Stimulated activated CD4-positive, alpha-beta T cell treated with anti-CD3 and anti-CD28 coated beads, Interleukin-15, amount 100 ng/mL, for 1 hour (primary cell): ENCODE results near the gene GAS5.
"Not testable (repeated sequence)": the region's sequence is repeated elsewhere in the genome, so short reads cannot be mapped to it uniquely, and the experiment has no call there.

Experiments used
- DNase-seq, 2 donors: peaks; one replicate each; pipeline ENCODE4 v3.0.0-alpha.2; 2020; ENCODE audit warnings: low read depth in 1 of 2, low spot score in 1 of 2

Gene GAS5

GRCh38 chr1:173867753-173868265 lies at the start of gene GAS5:
Gene GAS5, minus strand, starts transcription at chr1:173867989.
- peak; percentile 96 to 97 for DNase-seq

DNA sequence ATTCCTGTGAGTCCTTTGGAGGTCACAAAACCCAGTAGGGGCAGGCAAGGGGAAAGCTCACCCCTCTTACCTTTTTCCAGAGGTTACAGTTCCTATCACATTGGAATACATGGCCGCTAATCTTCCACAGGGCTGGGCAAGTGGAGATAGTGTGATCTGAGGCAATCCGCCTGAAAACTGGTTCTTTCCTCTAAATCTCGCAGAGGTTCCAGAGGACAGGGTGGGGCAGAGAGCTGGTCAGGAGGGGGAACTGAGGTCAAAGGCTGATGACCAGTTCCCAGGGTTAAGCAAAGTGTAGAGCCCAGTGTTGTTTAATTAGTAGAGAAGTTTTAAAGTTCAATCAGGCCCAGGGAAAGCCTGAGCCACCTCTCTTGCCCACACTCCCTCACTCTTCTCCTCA lies 49.4 kb upstream of the GAS5 start, which contains the start of gene SERPINC1:
Gene SERPINC1 (minus strand): TSS at position 179 of the 400 bp plus-strand sequence. CDS start 68 bp downstream, at position 111.
- DNase-seq, result no peak

- DNase-seq, result no peak
These were observed 48.9 kb upstream of the GAS5 start for GRCh38 chr1:173916667-173917066.

- no peak for DNase-seq
These were observed 47.8 kb upstream of the GAS5 start for GRCh38 chr1:173915596-173915995.

DNA sequence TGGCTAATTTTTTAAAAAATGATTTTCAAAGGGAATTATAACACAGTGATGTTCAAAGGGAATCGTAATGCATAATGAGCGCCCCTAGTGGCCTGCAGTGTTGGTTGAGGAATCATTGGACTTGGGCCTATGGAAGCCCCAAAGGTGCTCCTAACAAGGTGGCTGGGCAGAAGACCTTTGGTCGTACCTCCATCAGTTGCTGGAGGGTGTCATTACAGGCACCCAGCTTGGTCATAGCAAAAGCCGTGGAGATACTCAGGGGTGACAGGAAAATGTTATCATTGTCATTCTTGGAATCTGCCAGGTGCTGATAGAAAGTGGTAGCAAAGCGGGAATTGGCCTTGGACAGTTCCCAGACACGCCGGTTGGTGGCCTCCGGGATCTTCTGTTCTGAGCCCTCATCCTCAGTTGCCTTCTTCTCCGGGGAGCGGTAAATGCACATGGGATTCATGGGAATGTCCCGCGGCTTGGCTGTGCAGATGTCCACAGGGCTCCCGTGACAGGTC lies 46.6 kb upstream of the GAS5 start:
- no peak for DNase-seq

GRCh38 chr1:173913111-173913510 lies 45.3 kb upstream of the GAS5 start:
- DNase-seq, result no peak

- no peak for DNase-seq
These were observed 36.2 kb upstream of the GAS5 start for GRCh38 chr1:173903827-173904531.

DNA sequence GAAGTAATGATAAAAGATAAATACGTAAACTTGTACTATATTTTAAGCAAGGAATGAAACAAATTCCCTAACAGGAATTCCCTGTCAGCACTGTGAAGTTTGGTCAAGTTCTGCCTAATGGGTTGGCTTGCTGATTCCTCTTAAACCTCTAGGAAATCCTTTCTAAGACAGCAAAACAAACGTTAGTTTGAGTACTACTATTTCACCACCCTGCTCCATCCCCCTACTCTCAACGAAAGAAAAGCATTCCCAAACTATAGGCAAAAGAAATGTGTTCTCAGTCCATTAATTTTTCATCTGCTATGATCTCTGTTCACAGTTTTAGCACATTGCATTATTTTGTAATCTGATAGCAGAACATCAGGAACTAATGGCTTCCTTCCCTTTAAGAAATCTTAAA lies 33.2 kb upstream of the GAS5 start:
- no peak for DNase-seq

DNA sequence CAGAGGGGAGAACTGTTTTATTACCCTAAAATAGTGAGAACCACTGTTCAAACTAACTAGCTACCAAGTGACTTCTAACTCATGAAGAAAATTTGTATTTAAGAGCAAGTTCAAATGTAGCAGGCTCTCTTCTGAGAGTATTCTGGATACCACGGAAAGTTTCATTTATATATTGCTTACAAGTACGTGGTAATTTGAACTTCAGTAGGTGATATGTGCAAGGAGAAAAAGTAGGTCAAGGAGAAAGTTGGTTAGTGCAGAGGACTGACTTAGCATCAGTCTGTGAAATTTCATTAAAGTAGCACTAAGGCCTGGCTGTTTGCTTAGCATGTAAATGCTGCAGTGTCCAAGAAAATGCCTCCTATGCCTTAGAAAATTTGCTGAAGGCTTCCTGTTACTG lies 32.6 kb upstream of the GAS5 start:
- DNase-seq, result no peak

GRCh38 chr1:173894189-173894588 lies 26.4 kb upstream of the GAS5 start:
- DNase-seq, result no peak

DNA sequence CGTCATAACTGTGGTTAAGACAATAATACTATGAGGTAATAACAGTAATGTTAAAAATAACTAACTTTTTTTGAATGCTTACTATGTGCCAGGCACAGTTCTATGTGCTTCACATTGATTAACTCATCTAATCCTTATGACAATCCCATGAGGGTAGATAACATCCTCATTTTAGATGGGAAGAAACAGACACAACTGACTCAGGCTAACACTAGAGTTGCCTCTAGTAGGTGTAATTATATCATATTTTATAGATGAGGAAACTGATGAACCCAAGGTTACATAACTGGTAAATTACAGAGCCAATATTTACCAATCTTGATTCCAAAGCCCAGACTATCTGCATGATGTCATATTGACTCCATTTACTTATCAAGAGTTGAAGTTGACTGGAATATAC lies 25.8 kb upstream of the GAS5 start:
- DNase-seq, result no peak

DNA sequence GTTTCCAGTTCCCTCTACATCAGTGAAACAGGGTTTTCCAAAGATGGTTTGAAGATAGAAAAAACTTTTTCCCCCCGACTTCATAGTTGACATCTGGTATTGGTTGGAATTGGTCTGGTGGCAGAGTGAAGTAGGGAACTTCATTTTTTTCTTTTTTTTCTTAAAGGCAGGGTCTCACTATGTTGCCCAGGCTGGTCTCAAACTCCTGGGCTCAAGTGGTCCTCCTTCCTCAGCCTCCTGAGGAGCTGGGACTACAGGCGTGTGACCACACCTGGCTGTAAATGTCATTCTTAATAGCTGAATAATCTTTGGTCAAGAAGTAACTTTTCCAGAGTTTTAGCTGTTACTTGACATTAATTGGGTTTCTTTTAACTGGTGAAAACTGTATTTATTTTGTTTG lies 22.1 kb upstream of the GAS5 start:
- DNase-seq, result no peak

- DNase-seq, result no peak
These were observed 21.0 kb upstream of the GAS5 start for GRCh38 chr1:173888749-173889148.

DNA sequence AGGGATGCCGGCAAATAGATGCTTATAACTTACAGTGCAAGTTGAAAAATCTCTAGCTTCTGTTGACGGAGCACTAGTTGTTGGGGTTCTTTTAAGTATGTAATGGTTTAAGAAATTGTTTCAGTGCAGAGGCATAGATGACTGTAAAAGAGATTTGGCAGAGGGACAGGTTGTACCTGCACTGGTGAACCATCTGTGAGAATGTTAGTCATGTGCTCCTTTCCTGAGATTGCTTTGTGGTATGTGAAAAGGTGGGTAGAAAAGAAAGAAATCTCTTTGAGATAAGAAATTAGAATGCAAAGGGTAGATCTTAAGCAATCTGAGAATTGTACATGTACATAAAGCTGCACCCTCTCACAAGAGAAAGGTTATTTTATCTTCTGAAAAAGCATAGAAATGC lies 19.8 kb upstream of the GAS5 start:
- DNase-seq, result no peak

GRCh38 chr1:173886746-173887611 lies 19.2 kb upstream of the GAS5 start:
- no peak for DNase-seq

- no peak for DNase-seq
These were observed 16.9 kb upstream of the GAS5 start for GRCh38 chr1:173884701-173885100.

GRCh38 chr1:173881117-173881516 lies 13.3 kb upstream of the GAS5 start:
- not testable (repeated sequence) for DNase-seq

- no peak for DNase-seq
These were observed 10.5 kb upstream of the GAS5 start for GRCh38 chr1:173878251-173878650.

- DNase-seq, result no peak
These were observed 8.9 kb upstream of the GAS5 start for GRCh38 chr1:173876732-173877131.

- no peak for DNase-seq
These were observed 3.7 kb upstream of the GAS5 start for GRCh38 chr1:173871500-173871899.

GRCh38 chr1:173871091-173871490 lies 3.3 kb upstream of the GAS5 start:
- DNase-seq, result no peak
